Stimulated activated CD8-positive, alpha-beta memory T cell treated with anti-CD3 and anti-CD28 coated beads, Interleukin-7, amount 100 ng/mL, for 48 hours (primary cell): ENCODE measurements around the gene PPP1R13B.

Experiments used
- DNase-seq, 2 donors: peaks; one replicate each; pipeline ENCODE4 v3.0.0-alpha.2; 2020; ENCODE audit warnings: low read depth in 1 of 2; ENCODE audit errors: extremely low read depth in 1 of 2

PPP1R13B gene

DNA sequence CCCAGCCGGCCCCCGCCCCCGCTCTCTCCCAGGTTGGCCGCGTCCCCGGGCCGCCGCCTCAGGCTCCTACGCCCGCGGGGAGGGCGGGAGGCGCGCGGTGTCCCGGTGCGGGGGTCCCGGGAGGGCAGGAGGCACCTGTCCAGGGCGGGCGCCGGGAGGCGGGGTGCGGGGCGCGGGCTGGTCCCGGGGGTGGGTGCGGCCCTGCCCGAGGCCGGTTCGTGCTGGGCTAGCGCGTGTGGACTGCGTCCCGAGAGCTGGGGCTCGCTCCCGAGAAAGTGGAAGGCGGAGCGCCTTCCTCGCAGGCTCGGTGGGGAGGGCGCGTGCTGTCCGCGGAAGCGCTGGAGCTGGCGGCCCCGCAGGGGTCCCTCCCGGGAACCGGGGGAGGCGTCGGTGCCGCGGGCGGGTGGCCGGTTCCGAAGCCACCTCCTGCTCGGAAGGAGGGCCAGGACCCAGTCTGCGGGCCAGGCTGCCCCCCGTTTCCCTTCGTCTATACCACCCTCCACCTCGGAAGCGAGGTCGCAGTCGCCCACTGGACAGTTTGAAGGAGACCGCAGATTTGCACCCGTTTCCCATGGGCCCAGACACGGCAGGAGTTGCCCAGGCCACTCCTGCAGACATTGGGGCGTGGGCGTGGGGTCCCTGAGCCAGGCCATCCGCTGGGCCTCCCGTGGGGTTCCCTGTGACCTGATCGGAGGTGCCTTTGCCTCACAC, 131.1 kb downstream of the PPP1R13B start:
- DNase-seq, result no peak

DNA sequence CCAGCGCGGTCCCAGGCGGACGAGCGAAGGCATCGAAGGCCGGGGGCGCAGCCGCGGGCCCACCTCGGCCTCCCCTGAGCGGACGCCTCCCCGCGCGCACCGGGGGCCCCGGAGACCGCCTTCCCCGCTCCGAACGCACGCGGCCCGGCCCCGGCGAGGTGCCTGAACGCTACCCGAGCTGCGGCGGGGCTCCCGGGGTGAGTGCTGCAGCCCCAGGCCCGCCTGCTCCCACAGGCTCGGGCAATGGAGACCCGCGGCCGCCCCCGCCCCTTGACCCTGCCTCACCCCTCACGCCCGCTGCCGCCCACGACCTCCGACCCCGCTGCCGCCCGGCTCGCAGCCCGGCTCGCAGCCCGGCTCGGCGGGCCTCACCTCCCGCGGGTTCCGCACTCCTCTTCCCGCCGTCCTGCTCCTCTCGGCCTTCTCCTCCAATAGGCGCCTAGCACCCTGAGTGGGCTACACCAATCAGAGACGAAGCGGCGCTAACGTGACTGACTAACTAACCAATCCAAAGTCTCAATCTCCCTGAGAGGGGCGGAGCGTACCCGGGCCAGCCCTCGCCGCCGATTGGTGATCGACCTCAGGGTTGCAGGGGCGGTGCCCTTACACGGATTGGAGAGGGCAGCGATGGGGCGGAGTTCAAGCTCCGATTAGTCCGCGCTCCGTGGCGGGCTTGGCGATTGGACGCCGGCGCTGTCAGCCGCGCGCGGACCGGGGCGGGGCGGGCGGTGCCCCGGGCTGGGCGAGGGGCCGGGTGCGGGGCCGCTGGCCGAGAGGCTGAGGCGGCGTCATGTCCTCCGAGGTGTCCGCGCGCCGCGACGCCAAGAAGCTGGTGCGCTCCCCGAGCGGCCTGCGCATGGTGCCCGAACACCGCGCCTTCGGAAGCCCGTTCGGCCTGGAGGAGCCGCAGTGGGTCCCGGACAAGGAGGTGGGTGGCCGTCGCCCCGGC, 132.0 kb downstream of the PPP1R13B start, which contains the start of the genes XRCC3 and ZFYVE21:
Gene XRCC3 (minus strand): TSS at position 400 of the 949 bp plus-strand sequence. CDS start 4,364 bp downstream, outside the sequence.
Gene ZFYVE21 (plus strand): TSS at position 759 of the 949 bp plus-strand sequence. CDS start 32 bp downstream, at position 791.
- peak; percentile 99 to 100 for DNase-seq

DNA sequence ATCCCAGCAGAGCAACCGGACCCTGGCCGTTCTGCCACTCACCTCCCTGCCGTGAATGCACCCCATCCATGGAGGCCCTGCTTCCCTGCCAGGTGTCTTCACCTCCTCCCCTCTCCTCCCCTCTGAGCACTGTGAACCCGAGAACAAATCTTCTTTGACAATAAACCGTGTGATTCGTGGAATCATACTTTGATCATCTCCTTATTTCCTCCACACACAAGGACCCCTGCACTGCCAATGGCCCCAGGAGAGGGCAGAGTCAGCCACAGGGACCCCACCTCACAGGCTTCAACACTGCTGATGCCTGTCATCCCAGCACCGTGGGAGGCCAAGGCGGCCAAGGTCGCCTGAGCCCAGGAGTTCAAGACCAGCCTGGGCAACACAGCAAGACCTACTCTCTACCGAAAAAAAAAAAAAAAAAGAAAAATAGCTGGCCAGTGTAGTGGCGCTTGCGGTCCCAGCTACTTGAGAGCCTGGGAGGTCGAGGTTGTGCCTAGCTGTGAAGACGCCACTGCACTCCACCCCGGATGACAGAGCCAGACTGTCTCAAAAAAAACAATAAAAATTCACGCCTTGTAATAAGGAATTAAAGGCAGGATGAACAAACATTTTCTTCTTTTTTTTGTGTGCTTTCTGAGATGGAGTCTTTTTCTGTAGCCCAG, 133.2 kb downstream of the PPP1R13B start:
- DNase-seq, result no peak

DNA sequence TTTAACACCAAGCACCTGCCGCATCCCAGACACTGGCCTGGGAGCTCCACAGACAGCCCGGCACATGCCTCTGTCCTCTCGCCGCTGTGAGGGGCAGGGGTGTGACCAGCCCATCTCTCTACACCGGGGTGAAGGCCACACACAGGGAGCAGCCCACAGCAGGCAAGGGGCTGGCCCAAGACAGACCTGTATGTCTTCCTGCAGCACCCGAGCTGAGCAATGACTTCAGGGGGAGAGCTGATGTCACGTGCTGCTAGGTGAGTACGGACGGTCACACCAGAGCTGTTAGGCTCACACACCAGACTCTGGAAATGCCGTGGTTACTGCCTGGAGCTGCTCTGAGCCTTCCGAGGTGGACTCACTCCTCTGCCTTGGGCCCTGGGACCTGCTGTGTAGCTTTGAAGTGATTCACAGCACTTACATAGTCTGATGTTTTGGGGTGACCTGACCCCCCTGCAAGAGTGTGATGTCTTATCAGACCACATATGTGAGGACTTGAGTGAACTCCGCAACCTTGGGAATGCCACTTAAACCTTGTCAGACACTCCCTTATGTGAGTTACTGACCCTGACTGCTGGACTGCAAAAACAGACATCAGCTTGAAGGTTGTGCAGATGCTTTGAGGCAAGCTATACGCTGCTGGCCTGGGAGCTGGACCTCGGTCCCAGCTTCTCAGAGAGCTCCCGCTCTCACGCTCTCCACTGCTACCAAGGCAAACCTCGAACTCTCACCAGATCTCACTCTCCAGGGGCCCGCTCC, 133.9 kb downstream of the PPP1R13B start:
- DNase-seq, result no peak

DNA sequence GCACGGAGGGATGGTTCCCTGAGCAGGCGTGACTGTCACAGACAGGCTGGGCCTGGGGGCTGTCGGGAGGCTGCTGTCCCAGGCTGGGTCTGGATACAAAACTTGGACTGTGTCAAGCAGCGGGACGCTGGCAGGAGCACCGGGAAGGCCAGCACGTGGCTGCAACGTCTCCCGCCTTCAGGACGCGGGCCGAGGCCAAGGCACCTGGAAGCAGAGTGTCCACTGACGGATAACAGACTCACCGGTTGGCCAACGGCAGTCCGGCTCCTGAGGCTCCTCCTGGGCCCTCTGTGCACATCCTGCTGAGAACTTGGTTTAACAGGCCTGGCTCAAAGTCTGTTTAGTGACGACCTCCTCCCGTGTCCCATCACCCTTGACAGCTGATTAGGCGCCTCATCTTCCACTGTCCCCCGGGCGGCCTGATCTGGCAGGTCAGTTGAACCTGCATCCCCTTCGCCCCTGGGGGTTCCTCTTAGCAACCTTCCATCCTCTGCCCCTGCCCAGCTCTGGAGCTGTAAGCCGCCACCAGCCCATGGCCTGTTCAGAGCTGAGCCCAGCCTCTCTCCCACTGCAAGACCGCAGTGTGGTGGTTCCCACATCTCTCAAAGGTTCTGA, 134.6 kb downstream of the PPP1R13B start:
- DNase-seq, result no peak

DNA sequence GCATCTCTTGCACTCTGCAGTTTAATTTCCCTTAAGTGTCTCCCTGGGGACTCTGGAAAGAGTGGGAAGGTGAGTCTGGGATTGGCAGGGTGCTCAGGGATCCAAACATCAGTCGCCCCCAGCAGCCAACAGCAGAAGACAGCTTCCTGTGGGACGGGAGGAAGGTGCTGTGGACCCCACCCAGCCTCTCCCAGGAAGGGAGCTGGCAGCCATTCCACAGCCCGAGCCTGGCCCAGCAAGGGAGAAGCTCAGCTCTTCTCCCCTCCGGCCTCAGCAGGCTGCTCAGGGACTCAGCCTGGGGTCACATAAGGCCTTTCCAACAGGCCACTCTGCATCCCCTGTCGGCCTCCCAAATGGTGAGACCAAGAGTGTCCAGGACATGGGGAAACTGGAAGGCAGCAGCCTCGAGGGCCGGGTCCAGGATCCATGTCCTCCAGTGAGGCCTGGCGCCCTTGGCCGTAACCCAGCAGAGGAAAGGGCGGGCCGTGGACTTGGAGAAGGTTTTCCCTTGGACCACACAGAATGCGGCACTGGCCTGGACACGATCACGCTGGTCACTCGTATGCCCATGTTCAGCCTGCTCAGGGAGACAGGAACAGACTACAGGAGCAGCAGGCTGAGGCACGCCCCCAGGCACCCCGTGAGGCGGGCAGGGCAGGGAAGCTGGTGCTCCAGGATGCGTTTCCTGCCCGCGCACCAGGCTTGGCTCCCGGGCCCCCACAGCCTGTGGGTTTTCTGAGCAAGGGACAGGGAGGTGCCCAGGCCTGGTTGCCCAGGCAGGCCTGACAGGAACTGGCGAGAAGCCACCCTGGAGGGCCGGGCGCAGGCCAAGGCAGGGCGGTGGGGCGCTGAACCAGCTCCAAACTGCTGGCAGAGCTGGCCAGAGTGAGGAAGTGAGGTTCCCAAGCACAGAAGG, 135.6 kb downstream of the PPP1R13B start:
- DNase-seq, result no peak

DNA sequence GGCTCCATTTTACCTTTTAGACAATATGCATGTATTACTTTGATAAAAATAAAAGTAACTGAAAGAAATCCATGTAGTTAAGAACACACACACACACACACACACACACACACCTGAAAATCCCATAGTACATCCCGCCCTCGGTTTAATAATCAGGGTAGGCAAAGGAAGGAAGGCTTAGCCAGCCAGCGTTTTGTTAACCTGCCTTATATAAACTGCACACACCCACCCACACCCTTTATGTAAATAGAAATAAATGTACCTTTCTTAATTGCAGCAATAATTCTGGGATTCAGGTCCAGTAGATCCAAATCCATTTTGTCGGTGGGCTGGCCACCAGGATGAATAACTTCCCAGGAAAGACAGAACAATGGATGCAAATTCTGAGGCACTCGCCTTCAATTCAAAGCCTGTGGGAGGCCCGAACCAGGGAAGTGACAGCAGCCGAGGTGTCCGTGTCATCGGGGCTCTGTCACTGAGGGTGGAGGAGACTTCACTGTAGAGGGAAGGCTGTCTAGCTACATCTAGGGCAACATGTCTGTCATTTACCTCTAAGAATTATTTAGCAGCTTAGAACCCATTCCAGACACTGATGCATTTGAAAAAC, 136.5 kb downstream of the PPP1R13B start:
- DNase-seq, result no peak

DNA sequence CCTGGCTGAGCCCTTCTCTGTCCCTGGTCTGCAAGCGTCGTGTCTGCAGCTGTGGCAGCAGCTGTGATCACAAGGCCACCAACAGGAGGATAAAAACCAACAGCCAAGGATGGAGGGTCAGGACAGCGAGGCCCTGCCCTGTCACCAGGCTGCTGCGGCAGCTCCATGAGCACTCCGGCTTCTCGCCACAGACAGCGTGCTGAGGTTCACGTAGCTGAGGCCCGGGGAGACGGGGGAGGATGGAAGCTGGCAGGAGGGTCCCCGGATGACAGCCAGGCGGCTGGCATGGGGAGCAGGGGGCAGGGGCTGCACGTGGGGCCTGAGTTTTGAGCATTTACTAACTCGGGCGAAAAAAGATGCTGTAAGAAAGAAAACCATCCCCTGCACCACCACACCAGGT, 137.6 kb downstream of the PPP1R13B start:
- DNase-seq, result no peak

DNA sequence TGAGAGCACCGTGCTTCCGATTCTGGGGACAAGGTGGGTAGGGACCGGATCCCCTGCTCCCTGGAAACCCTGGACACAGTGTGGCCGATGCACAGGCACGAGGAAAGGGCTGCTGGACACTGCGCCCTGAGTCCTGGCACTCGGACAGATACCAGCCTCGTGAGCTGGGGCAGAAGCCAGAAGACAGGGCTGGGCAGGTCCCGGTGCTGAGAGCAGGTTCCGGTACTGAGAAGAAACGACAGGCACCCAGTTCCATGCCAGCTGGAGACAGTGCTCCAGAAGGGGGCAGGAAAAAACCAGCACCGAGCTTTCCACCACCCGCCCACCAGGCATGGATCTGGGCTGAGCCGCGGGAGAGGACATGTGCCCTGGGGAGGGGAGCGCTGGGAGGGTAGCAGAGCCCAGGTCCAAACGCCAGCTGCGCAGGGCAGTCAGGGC, 138.6 kb downstream of the PPP1R13B start:
- DNase-seq, result no peak

DNA sequence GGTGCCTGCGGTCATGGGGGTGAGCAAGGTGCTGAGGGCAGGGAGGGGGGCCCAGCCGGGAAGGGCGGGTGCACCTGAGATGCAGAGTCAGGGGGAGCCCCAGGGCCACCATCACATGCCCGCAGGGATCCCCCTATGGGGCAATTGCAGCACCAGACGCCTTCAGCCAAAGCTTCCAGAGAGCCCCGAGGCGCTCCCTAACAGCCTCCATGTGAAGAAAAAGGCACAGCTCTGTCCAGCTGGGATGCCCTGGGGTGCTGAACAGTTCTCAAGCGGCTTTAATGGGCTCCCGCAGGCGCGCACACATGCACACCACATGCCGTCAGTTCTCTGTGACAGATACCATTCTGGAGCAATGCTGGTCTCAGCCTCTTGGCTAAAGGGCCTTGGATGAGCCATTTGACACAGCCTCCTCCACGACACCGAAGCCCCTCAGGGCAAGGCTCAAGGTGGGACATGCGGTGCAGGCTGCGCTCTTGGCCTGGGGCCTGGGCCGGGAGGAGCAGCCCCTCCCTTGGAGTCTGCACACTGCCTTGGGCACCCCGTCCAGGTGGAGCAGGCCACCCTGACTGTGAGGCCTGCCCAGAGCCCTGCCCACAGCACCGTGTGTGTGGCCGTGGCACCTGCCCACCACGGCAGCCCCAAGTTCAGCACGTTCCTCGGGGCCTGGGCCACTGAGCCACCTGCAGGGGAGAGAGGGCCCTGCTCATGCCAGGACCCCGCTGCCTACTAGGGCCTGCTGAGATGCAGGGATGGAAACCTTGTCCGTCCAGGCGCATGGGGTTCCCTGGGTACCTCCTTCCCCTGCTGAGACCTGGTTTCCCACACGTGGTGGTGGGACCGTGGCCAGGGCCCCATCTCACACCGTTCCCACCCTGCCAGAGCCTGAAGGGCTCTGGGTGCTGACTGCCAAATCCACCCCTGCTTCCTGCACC, 139.8 kb downstream of the PPP1R13B start:
- DNase-seq, result no peak

DNA sequence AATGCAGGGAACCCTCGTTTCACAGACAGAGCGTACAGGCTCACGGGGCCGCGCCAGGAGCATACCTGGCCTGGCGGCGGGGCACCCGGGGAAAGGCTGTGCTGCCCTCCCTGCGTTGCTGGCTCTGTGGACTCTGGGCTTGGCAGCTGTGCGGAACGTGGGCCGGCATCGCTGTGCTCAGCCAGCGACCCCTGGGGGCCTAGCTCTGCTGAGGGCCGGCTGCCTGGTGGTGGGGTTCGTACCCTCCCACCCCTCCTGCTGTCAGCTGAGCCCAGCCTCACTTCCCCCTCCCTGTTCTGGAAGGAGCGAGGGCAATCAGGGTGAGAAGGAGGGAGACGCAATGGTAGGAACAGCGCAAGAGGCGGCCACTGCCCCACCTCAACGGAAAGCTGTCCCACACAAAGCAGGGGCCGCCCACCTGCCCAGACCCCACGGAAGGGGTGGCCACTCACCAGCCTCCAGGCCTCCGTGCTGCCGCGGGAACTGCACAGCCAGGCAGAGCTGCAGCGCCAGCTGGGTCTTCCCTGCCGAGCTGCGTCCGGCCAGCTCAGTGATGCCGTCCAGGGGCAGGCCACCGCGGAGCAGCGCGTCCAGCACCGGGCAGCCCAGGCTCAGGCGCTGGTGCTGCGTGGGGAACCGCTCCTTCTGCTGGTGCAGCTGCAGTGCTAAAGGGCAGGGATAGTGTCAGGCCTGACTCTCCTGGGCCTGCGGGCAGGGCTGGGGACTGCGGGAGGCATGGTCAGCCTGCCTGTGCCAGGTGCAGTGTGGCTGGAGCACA, 140.6 kb downstream of the PPP1R13B start:
- DNase-seq, result no peak

DNA sequence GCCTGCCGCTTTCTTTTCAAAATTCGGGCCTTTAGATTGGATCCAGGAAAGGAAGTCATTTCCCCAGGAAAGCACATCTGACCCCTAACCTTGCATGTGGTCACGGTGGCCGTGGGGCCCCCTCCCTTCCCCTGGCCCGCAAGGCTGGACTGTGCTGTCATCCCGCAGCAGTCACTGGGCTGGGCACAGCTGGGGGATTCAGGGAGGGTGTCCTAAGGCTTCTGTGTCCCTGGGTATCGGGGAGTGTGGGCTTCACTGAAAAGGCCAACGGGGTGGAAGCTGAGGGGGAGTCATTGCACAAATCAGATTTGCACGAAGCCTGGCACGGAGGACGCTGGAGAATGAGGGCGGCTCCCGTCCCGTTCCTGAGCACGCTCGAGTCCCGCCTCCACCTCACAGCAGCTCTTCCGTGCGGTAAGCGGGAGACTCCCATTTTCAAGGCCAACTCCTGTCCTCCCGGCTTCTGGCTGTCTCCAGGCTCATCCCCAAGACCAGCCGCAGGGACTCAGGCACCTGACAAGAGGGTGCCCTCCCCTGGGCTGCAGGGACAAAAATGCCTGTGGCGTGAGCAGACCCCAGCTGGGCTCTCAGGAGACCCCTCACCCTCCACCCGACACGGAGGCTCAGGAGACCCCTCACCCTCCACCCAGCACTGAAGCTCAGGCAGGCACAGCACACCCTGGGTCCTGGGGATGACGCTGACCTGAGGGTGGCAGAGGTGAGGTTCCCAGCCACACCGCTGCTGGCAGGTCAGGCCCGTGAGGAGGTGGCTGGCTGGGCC, 141.7 kb downstream of the PPP1R13B start:
- no peak for DNase-seq

DNA sequence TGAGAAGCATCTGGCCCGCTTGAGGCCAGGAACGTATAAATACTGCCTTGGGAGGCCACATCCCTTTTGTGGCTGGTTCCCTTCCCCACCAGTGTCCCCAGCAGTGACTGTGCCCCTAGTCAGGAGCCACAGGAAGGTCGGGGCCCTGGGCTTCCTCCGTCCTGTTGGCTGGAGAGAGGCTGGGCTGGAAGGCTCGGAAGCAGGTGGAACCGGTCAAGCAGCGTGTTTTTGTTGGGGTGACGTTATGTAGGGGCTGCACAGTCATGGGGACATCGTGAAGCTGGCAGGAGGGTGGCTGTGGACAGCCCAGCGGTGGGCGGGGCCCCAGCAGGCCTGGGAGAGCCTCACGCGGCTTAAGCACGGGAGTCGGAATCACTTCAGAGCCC, 142.3 kb downstream of the PPP1R13B start:
- no peak for DNase-seq

DNA sequence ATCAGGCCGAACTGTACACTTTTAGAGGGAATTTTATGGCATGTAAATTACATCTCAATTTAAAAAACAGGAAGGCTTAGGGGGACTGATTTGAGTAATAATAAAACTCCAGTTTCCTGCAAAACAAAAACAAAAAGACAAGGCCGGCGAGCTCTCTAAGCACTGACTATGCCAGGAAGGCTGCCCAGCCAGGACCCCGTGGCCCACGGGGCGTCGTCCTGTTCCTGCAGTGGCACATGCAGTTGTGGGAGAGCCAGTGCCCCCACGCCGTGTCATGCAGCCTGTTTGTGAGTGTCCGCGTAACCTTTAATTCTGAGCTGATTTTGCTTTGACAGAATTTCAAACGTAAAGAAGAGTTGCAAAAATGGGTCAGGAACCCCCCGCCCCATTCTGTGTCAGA, 142.7 kb downstream of the PPP1R13B start:
- no peak for DNase-seq

DNA sequence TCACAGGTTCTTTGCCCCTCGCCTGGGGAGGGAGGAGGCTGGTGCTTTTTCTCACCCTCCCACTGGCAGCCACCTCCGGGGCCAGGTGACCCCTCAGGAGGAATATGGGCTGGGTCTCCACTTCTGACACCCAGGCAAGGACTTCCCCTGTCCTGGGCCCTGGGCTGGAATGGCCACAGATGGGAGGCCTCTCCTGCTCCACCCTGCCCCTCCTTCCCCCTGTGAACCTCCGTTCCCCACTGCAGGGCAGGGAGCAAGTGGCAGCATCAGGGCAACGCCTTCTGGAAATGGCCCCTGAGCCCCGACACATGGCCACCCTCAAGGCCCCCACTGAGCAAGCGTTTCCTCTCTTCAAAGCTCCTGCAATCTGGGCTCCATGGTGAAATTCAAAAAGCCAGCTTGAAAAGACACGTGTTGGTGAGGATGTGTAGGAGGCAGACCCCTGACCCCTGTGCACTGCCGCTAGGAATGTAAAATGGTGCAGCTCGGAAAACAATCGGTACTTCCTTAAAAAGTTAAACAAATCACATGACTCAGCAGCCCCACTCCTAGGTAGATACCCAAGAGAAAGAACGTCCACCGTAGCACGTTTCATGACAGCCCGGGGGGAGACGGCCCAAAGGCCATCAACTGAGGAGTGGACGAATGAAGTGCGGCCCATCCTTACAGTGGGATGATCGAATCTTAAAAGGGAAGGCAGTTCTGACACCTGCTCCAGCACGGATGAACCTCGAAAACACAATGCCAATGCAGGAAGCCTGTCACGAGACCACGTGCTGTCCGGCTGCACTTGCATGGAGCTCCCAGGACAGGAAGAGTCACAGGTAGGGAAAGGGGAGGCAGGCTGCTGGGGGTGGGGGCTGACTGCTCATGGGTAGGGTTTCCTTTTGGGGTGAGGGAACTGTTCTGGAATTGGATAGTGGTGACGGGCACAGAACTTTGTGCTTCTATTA, 143.7 kb downstream of the PPP1R13B start:
- DNase-seq, result no peak
